HEK293T (cell line): Measurements from ENCODE around the gene KRTAP5-2.

Experiments
- FOXA1 ChIP-seq: fragments of 450-650 bp; IDR thresholded peaks from 2 replicates; pipeline ENCODE4 v1.6.1; 2016; ENCODE audit warnings: mild to moderate bottlenecking
- FOXK2 ChIP-seq: fragments of 450-650 bp; IDR thresholded peaks from 2 replicates; pipeline ENCODE4 v1.6.1; 2016; ENCODE audit warnings: mild to moderate bottlenecking
- ZNF384 ChIP-seq: fragments of 450-650 bp; IDR thresholded peaks from 2 replicates; pipeline ENCODE4 v1.6.1; 2016

GRCh38 chr11:1619449-1619848 is 21.4 kb upstream of the KRTAP5-2 start:
- TF ChIP-seq ZNF384 (no peak), FOXA1 (no peak), FOXK2 (no peak)
